ENCODE measurements around the gene MAEA.

The MAEA gene

DNA sequence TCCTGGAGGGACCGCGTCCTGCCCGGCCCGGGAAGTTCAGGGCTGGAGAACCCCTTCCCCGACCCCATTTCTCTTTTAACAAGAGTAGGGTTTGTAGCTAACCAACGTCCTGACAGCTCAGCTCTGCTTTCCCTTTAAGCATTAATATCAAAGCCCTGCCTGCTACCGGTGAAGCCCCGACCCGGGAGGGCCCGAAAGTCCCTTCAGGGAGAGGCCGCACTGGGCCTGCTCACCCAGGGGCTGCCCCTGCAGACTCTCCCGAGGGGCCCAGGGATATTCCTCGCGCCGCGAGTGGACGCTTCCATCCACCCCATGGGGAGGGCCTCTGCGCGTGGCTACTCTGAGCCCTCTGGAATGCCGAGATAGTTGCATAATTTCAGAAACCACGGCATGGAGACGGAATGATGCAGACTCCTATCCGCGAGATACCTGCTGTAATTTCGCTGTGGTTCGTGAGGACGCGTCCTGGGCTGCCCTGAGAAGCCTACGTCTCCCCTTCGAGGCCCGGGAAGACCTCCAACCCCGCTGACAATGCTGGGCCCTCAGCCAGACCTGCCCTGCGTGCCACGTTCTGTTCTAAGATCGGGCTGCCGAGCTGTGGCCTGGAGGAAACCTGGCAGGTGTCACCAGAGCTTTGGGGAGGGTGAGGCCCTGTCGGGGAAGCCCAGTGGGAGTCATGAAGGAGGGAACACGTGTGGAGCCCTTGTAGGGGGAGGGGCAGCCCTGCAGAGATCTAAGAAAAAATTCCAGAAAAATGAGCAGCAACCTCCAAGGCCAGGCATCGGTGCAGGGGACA is 39.8 kb upstream of the MAEA start:
- DNase-seq (ENCODE audit: low read depth), result peak; percentile 48

DNA sequence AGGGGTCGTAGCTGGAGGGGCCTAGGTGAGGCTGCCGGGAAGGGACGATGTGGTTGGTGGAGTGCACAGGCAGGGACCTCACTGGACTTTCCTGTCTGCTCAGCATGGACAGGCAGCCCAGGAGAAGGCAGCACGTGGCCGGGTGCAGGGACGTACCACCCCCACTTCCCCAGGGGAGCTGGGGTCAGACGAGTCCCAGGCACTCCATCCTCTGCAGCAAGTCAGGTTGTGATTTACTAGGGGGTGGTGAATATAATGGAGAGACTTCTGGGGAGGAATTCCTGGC is 39.2 kb upstream of the MAEA start:
- no peak for DNase-seq (ENCODE audit: low read depth)

DNA sequence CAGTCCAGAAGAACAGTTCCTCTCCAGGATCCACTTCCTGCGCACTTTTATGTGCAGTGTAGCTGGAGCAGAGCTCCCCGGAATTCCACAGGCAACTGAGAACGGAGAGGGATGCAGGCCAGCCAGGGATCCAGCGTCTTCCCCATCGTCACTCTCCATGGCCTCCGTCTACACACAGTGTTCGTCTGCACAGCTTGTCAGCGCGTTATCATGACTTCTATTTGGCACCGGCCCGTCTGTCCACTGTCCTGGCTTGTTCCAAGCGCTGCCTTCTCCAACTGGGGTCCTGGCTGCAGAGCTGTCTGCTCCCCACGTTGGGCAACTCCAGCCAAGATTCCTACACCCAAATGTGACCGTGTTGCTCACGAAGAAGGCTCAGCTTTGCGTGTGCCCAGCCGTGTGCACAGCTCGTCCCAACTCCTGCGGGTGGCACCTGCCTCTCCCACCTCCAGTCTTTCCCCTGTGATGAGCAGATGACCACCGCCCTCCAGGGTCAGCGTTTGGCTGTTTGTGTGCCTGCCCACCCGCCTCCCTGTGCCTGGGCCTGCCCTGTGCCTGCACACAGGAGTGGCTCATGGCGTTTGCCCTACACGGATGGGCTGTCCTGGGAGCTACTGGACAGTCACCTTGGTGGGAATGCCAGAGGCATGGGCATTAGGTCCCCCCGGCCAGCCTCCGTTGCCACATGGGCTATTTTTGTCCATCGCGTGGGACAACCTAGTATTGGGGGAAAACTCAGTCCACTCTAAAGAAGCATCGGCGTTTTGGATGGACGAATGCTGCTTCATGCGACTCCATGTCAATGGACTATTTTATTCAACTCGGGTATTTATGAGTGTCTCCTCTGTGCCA is 38.5 kb upstream of the MAEA start:
- DNase-seq (ENCODE audit: low read depth), result peak; percentile 1

DNA sequence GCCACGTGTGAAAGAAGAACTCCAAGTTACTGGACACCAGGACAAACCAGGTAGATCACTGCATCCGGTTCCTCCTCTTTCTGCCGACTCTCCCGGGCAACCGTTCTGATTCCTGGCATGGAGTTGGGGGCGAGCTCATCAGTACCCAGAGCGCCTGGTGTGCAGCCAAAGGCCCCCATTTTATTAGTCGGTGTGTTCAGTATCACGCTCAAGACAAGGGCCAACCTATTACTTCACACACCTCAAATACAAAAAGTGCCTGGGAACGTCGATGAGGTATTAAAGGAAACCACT is 38.0 kb upstream of the MAEA start:
- no peak for DNase-seq (ENCODE audit: low read depth)

DNA sequence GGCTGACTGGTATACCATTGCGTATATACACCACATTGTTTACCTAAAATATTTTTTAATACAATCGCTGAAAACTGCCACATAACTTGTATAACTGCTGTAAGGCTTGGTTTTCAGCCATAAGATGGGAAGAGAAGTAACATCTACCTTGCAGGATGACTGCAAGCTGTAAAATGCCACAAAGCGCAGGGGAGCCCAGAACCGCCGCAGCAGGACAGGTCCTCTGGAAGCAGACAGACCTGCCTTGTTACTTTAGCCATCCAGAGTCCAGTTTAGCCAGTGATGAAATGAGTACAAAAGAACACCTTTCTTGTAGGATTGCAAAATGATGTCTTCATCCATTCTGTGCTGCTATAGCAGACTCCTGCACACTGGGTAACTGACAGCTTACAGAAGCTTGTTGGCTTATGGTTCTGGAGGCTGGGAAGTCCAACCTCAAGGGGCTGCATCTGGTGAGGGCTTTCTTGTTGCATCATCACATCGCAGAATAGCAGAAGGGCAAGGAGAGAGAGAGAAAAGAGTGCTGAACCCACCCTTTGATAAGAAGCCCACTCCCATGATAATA is 36.7 kb upstream of the MAEA start:
- no peak for DNase-seq (ENCODE audit: low read depth)

DNA sequence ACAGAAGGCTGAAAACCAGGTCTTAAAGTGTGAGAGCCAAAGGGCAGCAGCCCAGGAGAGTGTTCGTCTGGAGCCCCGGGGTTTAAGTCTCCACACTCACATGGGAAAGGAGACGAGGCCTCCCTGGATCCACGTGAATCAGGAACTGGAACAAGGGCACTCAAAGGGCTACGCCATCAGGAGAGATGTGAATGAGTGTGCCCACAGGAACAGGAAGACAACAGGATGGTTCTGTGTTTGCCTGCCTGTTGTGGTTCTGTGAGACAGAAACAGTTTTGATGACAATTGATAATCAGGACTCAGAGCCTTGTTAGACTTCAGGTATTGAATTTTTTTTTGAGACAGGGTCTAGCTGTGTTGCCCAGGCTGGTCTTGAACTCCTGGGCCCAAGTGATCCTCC is 35.9 kb upstream of the MAEA start:
- no peak for DNase-seq (ENCODE audit: low read depth)

DNA sequence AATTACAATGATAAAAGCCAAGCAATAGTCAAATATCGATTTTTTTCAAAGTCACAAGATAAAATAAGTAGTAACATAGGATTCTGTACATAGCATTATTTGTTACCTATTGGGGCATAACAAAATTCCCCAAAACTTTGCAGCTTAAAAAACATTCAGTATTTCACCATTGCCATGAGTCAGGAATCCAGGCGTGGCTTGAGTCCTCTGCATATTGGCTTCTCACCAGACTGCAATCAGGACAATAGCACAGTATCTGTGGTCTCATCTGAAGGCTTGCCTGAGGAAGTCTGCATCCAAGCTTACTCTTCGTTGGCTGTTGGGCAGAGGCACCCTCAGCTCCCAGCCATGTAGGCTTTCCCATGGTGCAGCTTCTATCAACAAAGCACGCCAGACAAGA is 34.5 kb upstream of the MAEA start:
- DNase-seq (ENCODE audit: low read depth), result no peak

DNA sequence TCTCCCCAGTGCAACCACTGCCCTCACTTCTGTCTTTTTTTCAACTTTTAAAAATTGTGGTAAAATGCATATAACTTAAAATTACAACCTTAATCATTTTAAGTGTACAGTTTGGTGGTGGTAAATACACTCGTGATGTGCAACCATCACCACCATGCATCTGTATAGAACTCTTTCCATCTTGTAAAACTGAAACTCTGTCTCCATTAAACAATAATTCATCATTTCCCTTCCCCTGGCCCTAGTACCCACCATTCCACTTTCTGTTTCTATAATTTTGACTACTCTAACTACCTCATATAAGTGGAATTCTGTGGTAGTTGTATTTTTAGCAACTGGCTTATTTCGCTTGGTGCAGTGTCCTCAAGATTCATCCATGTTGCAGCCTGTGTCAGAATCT is 34.0 kb upstream of the MAEA start:
- DNase-seq (ENCODE audit: low read depth), result no peak

DNA sequence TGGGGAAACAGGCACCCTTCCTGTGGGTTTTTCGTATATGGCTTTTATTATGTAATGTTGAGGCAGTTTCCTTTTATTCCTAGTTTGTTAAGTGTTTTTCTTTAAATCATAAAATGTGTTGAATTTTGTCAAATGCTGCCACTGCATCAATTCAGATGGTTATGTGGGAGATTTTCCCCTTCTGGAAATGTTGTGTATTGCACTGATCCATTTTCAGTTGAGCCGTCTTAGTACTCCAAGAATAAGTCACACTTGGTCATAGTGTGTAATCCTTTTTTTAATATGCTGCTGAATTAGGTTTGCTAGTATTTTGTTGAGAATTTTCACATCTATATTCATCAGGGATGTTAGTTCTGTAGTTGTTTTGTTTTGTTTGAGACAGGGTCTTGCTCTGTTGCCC is 31.2 kb upstream of the MAEA start:
- no peak for DNase-seq (ENCODE audit: low read depth)

DNA sequence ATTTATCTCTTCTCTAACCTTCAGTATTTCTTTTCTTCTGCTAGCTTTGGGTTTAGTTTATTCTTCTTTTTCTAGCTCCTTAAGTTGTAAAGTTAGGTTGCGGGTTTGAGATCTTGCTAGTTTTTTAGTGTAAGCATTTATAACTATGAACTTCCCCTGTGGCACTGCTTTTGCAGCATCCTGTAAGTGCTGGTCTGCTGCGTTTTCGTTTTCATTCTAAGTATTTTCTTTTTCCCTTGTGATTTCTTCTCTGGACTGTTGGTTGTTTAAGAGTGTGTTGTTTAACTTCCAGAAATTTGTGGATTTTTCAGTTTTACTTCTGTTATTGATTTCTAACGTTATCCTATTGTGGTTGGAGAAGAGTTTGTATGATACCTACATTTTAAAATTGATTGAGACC is 29.7 kb upstream of the MAEA start:
- no peak for DNase-seq (ENCODE audit: low read depth)

DNA sequence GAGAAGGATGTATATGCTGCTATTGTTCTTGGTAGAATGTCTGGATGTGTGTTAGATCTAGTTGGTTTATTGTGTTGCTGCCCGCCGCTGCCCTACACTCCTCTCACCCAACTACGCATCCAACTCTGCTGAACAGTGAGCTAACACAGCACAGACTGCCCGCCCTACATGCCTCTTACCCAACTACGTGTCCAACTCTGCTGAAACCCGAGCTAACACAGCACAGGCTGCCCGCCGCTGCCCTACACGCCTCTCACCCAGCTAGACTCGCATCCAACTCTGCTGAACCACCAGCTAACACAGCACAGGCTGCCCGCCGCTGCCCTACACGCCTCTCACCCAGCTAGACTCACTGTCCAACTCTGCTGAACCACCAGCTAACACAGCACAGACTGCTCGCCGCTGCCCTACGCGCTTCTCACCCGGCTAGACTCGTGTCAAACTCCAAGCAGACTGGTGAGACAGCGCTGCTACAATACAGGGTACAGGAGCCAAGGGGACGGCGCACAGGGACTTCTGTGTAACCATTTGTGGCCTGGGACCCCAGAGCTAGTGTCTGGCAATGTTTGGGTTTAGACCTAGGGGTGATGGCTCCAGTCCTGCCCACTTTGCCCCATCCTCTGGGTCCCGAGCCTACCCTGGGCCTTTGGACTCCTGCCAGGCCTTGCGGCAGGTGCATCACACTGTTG is 29.1 kb upstream of the MAEA start:
- DNase-seq (ENCODE audit: low read depth), result no peak

DNA sequence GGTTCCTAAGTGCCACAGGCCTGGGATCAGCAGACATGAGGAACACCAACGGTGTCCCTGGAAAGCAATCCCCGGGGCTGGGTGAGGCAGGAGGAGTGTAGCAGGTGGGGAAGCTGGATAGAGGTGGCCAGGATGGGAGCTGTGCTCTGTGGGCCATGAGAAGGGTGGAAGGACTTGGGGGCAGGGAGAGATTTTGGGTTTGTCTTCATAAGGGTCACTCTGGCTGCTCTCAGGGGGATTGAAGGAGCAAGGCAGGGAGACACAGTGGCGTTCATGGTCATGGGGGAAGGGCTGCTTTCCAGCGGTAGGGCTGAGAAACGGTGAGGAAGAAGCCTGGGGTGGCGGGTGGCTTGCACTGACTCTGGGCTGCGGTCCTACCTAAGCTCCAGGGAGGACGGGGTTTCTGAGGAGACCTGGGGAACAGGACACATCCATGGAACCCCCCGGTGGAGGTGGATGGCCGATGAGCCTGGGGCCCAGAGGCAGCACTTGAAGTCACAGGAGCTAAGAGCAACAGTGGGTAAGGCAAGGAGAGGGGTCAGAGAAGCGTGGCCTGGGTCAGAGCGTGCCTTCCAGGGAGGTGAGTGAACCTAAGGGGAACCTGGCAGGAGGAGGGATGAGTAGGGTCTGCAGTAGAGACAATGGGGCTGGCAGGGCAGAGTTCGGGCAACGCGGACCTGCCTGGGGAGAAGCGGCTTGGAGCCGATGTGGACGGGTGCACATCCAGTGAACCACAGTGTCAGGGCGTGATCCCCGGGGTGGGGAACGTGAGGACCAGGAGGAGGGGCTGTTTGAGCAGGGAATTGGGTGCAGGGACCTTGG is 28.4 kb upstream of the MAEA start:
- no peak for DNase-seq (ENCODE audit: low read depth)

DNA sequence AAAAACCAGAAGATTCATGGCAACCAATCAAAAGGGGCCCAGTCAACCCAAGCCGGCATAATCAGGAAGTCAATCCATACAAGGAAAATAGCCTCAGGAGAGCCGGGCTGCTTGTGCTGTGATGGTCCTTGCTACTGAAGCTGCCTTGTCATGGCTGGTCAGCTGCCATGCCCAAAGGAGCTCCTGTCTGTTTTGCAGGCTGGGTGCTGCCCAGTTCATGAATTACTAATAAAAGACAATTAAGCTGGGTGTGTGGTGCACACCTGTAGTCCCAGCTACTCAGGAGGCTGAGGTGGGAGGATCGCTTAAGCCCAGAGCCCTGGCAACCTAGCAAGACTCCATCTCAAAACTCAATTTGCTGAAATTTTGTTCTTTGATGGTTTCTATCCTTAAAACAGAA is 24.7 kb upstream of the MAEA start:
- no peak for DNase-seq (ENCODE audit: low read depth)

DNA sequence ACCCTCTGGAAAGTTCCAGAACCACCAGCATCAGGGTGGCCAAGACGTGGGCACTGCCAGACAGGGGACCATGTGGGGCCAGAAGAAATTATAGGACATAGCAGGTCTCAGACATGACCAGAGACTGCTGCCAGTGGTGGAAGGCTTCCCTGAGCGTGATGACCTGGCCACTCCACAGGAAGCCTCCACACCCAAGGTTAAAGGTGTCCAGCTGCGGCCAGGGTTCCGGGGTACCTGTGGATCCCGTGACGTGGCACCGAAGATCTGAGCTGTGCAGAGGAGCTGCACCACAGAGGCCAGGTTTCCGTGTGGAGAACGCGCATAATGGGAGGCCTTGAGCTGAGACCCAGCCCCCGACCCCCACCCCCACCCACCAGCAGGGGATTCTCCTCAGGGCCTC is 24.3 kb upstream of the MAEA start:
- no peak for DNase-seq (ENCODE audit: low read depth)

DNA sequence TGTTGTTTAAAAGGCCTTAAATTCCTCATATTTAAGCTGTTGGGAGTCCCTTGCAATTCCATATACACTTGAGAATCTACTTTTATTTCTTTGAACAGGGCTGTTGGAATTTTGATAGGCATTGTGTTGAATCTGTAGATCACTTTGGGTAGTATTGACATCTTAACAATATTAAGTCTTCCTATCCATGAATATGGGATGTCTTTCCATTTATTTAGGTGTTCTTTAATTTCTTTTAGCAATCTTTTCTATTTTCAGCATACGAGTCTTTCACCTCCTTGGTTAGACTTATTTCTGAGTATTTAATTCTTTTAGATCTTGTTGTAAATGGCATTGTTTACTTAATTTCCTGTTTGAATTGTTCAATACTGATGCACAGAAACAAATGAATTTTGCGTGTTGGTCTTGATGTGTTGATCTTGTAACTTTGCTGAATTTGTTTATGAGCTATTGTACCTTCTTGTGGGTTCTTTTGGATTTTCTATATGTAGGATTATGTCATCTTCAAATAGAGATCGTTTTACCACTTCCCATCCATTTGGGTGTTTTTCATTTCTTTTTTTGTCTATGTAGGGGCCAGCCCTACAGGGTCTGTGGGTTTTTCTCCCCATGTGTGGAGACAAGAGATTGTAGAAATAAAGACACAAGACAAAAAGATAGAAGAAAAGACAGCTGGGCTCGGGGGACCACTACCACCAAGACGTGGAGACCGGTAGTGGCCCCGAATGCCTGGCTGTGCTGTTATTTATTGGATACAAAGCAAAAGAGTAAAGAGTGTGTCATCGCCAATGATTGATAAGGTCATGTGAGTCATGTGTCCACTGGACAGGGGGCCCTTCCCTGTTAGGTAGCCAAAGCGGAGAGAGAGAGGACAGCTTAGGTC is 22.6 kb upstream of the MAEA start:
- no peak for DNase-seq (ENCODE audit: low read depth)

DNA sequence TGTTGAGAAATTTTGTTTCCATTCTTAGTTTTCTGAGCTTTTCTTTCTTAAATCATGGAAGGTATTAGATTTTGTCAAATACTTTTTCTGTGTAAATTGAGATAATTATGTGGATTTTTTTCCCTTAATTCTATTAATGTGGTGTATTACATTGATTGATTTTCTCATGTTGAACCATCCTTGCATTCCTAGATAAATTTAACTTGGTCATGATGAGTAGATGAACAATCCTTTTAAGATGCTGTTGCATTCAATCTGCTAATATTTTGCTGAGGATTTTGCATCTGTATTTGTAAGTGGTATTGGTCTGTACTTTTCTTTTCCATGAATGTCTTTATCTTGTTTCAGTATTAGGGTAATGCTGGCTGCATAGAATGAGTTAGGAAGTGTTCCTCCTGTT is 20.5 kb upstream of the MAEA start:
- DNase-seq (ENCODE audit: low read depth), result no peak

DNA sequence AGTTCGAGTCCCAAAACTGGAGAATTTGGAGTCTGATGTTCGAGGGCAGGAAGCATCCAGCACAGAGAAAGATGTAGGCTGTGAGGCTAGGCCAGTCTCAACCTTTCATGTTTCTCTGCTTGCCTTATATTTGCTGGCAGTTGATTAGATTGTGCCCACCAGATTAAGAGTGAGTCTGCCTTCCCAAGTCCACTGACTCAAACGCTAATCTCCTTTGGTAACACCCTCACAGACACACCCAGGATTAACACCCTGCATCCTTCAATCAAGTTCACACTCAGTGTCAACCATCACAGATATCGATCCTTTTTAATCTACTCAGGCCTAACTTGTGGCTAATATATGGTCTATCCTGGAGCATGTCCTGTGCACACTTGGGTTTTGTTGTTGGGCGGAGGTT is 18.0 kb upstream of the MAEA start:
- DNase-seq (ENCODE audit: low read depth), result no peak

DNA sequence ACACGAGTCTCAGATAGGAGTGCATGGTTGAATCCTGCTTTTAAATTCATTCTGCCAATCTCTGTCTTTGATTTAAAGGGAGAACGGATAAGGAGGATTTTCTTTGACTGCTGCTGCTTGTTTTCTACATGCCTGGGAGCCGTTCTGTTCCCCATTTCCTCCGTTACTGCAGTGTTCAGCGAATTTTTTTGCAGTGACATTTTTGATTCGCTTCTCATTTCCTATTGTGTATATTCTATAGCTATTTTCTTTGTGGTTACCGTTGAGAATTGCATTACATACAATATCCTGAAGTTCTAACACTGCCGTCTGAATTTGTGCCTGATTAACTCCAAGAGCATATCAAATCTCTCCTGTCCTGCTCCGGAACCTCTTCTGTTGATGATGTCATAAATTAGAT is 14.8 kb upstream of the MAEA start:
- no peak for DNase-seq (ENCODE audit: low read depth)

DNA sequence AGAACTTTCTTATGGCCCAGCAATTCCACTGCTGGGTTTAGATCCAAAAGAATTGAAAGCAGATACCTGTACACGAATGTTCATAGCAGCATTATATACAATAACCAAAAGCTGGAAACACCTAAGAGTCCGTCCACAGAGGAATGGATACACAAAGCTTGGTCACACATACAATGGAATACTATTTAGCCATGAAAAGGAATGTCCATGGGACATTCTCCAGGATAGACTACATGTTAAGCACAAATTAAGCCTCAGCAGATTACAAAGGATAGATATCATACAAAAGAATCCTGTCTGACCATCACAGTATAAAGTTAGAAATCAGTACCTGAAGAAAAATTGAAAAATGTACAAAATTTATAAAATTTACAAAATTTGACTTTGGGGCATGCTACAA is 12.7 kb upstream of the MAEA start:
- no peak for DNase-seq (ENCODE audit: low read depth)

DNA sequence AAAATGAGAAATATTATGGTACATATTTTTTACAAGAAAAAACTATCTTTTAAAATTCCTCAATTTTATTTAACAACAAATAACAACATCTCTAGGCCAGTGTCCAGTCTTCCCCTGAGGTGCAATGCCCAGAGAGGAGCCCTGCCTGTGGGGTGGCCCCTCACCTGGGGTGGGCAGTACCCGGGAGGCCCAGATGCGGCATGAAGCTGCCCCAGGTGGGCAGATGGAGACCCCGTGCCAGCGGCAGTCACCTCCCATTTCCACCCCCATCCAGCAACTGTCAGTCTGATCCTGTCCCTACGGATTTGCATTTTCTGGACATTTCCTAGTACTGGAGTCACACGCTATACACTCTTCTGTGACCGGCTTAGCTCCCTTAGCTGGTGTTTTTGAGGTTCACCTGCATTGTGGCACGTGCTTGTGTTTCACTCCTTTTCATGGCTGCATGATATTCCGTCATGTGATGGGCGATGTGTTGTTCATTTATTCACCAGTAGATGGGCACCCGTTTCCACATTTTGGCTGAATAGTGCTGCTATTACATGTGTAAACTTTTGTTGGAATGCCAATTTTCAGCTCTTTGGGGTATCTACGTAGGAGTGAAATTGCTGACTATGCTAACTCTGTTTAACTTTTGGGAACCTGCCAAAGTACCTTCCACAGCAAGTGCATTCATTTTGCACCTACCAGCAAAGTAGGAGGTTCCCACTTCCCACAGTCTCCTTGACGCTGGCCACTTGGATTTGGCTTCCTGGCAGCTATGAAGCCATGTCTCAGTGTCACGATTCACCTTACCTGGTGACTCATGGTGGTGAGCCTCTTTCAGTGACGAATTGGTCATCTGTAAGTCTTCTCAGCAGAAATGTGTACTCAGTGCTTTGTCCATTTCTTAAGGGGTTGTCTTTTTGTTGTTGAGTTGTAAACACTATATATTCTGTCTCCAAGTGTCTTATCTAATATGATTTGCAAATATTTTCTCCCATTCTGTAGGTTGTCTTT is 11.7 kb upstream of the MAEA start:
- DNase-seq (ENCODE audit: low read depth), result no peak

All from fibroblast of gingiva (primary cell).